Fibroblast of pulmonary artery (primary cell): ENCODE data around the gene OR56A3.

Experiments used
- DNase-seq: peaks from one replicate; pipeline ENCODE4 v3.0.0-alpha.2; 2010; ENCODE audit warnings: low read depth
- H3K4me3 ChIP-seq: replicated peaks from 2 replicates; pipeline ENCODE4 v1.5.1; 2011; ENCODE audit warnings: low read depth, mild to moderate bottlenecking, control low read depth, low read length, moderate library complexity
- CTCF ChIP-seq: IDR thresholded peaks from 2 replicates; pipeline ENCODE4 v1.5.1; 2011; ENCODE audit warnings: mild to moderate bottlenecking, control low read depth, low read length, inconsistent platforms; ENCODE audit errors: missing control alignments

OR56A3 gene

DNA sequence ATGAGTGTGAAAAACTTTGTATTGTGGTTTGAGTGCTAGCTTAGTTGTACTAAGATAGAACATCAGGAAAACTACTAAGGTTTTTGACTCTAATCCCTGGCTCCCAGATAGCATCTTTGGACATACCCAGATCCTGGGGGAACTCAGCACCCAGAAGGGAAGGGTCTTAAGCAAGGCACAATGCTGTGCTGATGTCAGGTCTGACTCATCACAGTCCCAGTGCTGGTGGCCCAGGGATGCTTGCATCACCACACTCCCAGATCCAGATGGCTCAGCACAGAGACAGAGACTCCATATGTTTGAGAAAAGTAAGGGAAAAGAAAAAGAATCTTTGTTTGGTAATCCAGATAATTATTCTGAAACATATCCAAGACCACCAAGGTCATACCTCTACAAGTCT, 18.3 kb upstream of the OR56A3 start:
- no peak for DNase-seq
- TF ChIP-seq CTCF = no peak

GRCh38 chr11:5928271-5928670, 13.8 kb upstream of the OR56A3 start:
- no peak for DNase-seq
- H3K4me3 ChIP-seq = no peak overlapping the region
- no peak for TF ChIP-seq CTCF

More for the DNA sequence above, 18.3 kb upstream of the OR56A3 start:
- no peak overlapping the region for H3K4me3 ChIP-seq

- H3K4me3 ChIP-seq = no peak overlapping the region
- no peak for TF ChIP-seq CTCF
- DNase-seq = no peak
Measured at GRCh38 chr11:5928811-5929210, 13.2 kb upstream of the OR56A3 start.

GRCh38 chr11:5929571-5930368, 12.3 kb upstream of the OR56A3 start:
- DNase-seq = no peak
- no peak overlapping the region for H3K4me3 ChIP-seq
- no peak for TF ChIP-seq CTCF

- no peak for TF ChIP-seq CTCF
- H3K4me3 ChIP-seq = no peak overlapping the region
- no peak for DNase-seq
Measured at GRCh38 chr11:5930614-5931013, 11.4 kb upstream of the OR56A3 start.

DNA sequence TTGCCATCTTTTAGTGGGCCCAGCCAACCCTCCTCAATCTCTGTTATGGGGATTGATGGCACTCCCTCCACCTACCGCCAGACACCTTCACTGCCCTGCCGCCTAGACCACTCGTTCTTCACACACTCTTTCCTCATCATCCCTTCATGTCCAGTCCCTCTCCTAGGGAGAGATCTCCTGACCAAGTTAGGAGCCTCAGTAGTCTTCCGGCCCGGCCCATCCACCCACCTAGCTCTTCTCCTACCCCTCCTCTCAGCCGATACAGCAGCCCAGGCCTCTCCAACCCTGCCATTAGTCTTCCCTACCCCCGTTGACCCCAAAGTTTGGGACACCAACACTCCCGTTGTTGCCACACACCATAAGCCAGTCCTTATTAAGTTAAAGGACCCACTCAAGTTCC, 11.0 kb upstream of the OR56A3 start:
- no peak for DNase-seq
- no peak overlapping the region for H3K4me3 ChIP-seq
- no peak for TF ChIP-seq CTCF

- H3K4me3 ChIP-seq = no peak overlapping the region
- DNase-seq = no peak
- TF ChIP-seq CTCF = no peak
Measured at GRCh38 chr11:5932671-5933070, 9.4 kb upstream of the OR56A3 start.
